K562 (cell line): Measurements from ENCODE around the gene UNC119. TPM values are rescaled to one million over a fixed set of nuclear protein-coding genes. Genes with fewer than 3 reads are reported as not detected.

Experiments
- ATAC-seq: fragments of 200-7000 bp; cut with Tn5 transposase; 3 replicates; pipeline ENCODE4 v1.9.1; 2020; ENCODE audit warnings: moderate library complexity
- BruUV-seq: library from RNA; stranded (reverse); fragments of 400-500 nt; replicated peaks from 2 replicates; lab custom pipeline; 2021; lab: Mats Ljungman, UMichigan
- CTCF ChIA-PET: fragments of 300-600 bp; formaldehyde crosslinking; extraction: SDS; loops from one replicate; lab custom pipeline; 2021; ENCODE audit warnings: low intra/inter-chr PET ratio; lab: Yijun Ruan, JAX
- POLR2A ChIA-PET: fragments of 300-600, 350-650 bp; sonication (Branson Sonifier 250); formaldehyde crosslinking; extraction: SDS; loops from one replicate; lab custom pipeline; 2021; ENCODE audit warnings: antibody characterized with exemption, inconsistent platforms; lab: Yijun Ruan, JAX
- DNase-seq, 4 experiments: peaks; one replicate each; pipeline versions ENCODE4 v3.0.0 to v3.0.0-alpha.2; 2011 to 2018; ENCODE audit warnings: low spot score in 3 of 4, mixed read lengths in 3 of 4; ENCODE audit errors: extremely low read depth in 1 of 4
- FAIRE-seq: peaks from 2 replicates; lab custom pipeline; 2011; peaks lifted over from hg19 to GRCh38; lab: Jason Lieb, UNC
- H2AFZ ChIP-seq: 2 replicates; pipeline ENCODE4 v1.6.0; 2011; ENCODE audit warnings: low read depth, low read length, control low read depth, inconsistent platforms
- H3K27ac ChIP-seq: fragments of 200-600 bp; 3 replicates; pipeline ENCODE4 v1.8.0; 2011; ENCODE audit warnings: low read depth, mild to moderate bottlenecking, control low read depth, inconsistent platforms, low read length, moderate library complexity, mixed read lengths; ENCODE audit errors: extremely low read depth
- H3K27me3 ChIP-seq, 2 experiments: fragments of 300-600 bp in 1 of 2; 2 replicates in 1 of 2; 3 replicates in 1 of 2; pipeline versions ENCODE4 v1.6.0 to v1.8.0; 2011; ENCODE audit warnings: inconsistent platforms in 2 of 2, low read length in 2 of 2, mild to moderate bottlenecking in 1 of 2, mixed read lengths in 1 of 2, moderate library complexity in 1 of 2; ENCODE audit not compliant: control insufficient read depth in 2 of 2, insufficient read depth in 2 of 2
- H3K36me3 ChIP-seq: fragments of 300-600 bp; 3 replicates; pipeline ENCODE4 v1.8.0; 2011; ENCODE audit warnings: mild to moderate bottlenecking, low read length, inconsistent platforms; ENCODE audit not compliant: control insufficient read depth, insufficient read depth
- H3K4me1 ChIP-seq, 2 experiments: fragments of 200-600 bp in 1 of 2; replicated peaks in 1 of 2; 2 replicates in 1 of 2; 3 replicates in 1 of 2; pipeline versions ENCODE4 v1.5.1 to v1.8.0; 2011; ENCODE audit warnings: inconsistent platforms in 2 of 2, low read length in 2 of 2, mild to moderate bottlenecking in 1 of 2, mixed read lengths in 1 of 2, moderate library complexity in 1 of 2; ENCODE audit not compliant: control insufficient read depth in 2 of 2, insufficient read depth in 2 of 2
- H3K4me2 ChIP-seq: 2 replicates; pipeline ENCODE4 v1.6.1; 2011; ENCODE audit warnings: low read length, control low read depth, inconsistent platforms, mixed read lengths; ENCODE audit not compliant: insufficient read depth
- H3K4me3 ChIP-seq: fragments of 200-600 bp; sonication (generic), shearing (Covaris generic); 2 replicates; pipeline ENCODE4 v1.5.1; 2016; ENCODE audit warnings: control low read depth, inconsistent platforms
- H3K79me2 ChIP-seq: fragments of 200-600 bp; 3 replicates; pipeline ENCODE4 v1.8.0; 2011; ENCODE audit warnings: low read length, inconsistent platforms; ENCODE audit not compliant: control insufficient read depth, insufficient read depth
- H3K9ac ChIP-seq, 2 experiments: 2 replicates each; pipeline versions ENCODE4 v1.6.0 to v1.6.1; 2011; ENCODE audit warnings: low read depth in 2 of 2, low read length in 2 of 2, control low read depth in 1 of 2, inconsistent platforms in 1 of 2, mild to moderate bottlenecking in 1 of 2, mixed read lengths in 1 of 2; ENCODE audit not compliant: insufficient read depth in 1 of 2
- H3K9me1 ChIP-seq: one replicate; pipeline ENCODE4 v1.6.0; 2011; ENCODE audit warnings: inconsistent platforms, mild to moderate bottlenecking, low read length, moderate library complexity; ENCODE audit not compliant: control insufficient read depth, insufficient read depth
- H3K9me3 ChIP-seq: replicated peaks from 2 replicates; pipeline ENCODE4 v1.5.1; 2011; ENCODE audit warnings: low read depth, low read length, inconsistent platforms; ENCODE audit not compliant: control insufficient read depth, insufficient read depth
- H4K20me1 ChIP-seq: replicated peaks from 2 replicates; pipeline ENCODE4 v1.6.1; 2011; ENCODE audit warnings: low read length, inconsistent platforms, mixed read lengths; ENCODE audit not compliant: control insufficient read depth, insufficient read depth
- ARHGAP35 ChIP-seq: fragments of 450-650 bp; IDR thresholded peaks from 2 replicates; pipeline ENCODE4 v1.6.1; 2018; ENCODE audit not compliant: partially characterized antibody
- BDP1 ChIP-seq: IDR thresholded peaks from 3 replicates; pipeline ENCODE4 v1.6.1; 2011; ENCODE audit not compliant: insufficient read length, insufficient read depth
- PTBP1 ChIP-seq: fragments of 200-400 bp; formaldehyde crosslinking; IDR thresholded peaks from 2 replicates; pipeline ENCODE4 v1.6.1; 2017; ENCODE audit warnings: low read depth, low read length
- RBFOX2 ChIP-seq: fragments of 200-400 bp; formaldehyde crosslinking; IDR thresholded peaks from 2 replicates; pipeline ENCODE4 v1.6.1; 2017; ENCODE audit warnings: low read depth, mild to moderate bottlenecking, low read length, moderate library complexity
- XRCC5 ChIP-seq: fragments of 200-400 bp; formaldehyde crosslinking; IDR thresholded peaks from 2 replicates; pipeline ENCODE4 v1.6.1; 2017; ENCODE audit warnings: low read depth, mild to moderate bottlenecking, low read length
- ZNF316 ChIP-seq: fragments of 450-650 bp; IDR thresholded peaks from 2 replicates; pipeline ENCODE4 v1.6.1; 2016
- ZNF445 ChIP-seq: fragments of 250-450 bp; sonication (Bioruptor Pico); IDR thresholded peaks from 2 replicates; pipeline ENCODE4 v1.4.0; 2020; ENCODE audit warnings: low read depth, mild to moderate bottlenecking, moderate library complexity
- WGBS: fragments of 100-300 bp; shearing (Covaris generic); methylation state at CpG from one replicate; pipeline ENCODE4 v1.1.6; 2016; ENCODE audit warnings: low coverage, mixed read lengths; ENCODE audit not compliant: insufficient coverage; ENCODE audit errors: missing lambda C conversion rate; 5-methylcytosine and 5-hydroxymethylcytosine counted together
- in situ Hi-C: fragments of 300-500 bp; cut with MboI; formaldehyde crosslinking; loops from 4 replicates; pipeline ENCODE4 v1.15.0; 2018; ENCODE audit warnings: inconsistent platforms, mixed read lengths
- intact Hi-C: fragments of 100-400 bp; cut with micrococcal nuclease; formaldehyde crosslinking; loops from 2 replicates; pipeline ENCODE4 v1.14.2; 2022
- polyA plus RNA-seq, 8 experiments: library from polyadenylated mRNA; depleted of rRNA in 4 of 8; stranded (reverse) in 5 of 8; unstranded in 3 of 8; fragments of >200 nt; fragmentation: Nextera tagmentation in 2 of 8; fragmentation: Illumina TruSeq in 1 of 8; extraction: Ambion mirVana in 2 of 8; extraction: Trizol in 1 of 8; gene quantifications; 2 replicates each; pipeline versions ENCODE4 v1.2.1 to v1.2.3, GENCODE V29; 2011 to 2014; ENCODE audit warnings: inconsistent platforms in 1 of 8, missing spikeins in 1 of 8
- total RNA-seq, 7 experiments: library from RNA; depleted of rRNA in 6 of 7; stranded (reverse); fragments of >200 nt in 6 of 7; fragmentation: Illumina TruSeq in 2 of 7; extraction: Trizol in 2 of 7; gene quantifications; 2 replicates each; pipeline versions ENCODE4 v1.2.1 to v1.2.3, GENCODE V29; 2011 to 2021; ENCODE audit warnings: low replicate concordance in 1 of 7
- TF ChIP-seq, protein P1 (sequence below): sonication (generic); formaldehyde crosslinking; IDR thresholded peaks from 2 replicates; pipeline ENCODE4 v1.9.0; 2022; ENCODE audit warnings: mild to moderate bottlenecking, missing genetic modification reagents

Gene UNC119
- total and polyA plus RNA-seq, 9 of the 15 experiments (the other 6 are each of a cell fraction or from before 2014, with no cell fraction given) = 0.37 to 47.7 (median 16.3) TPM

DNA sequence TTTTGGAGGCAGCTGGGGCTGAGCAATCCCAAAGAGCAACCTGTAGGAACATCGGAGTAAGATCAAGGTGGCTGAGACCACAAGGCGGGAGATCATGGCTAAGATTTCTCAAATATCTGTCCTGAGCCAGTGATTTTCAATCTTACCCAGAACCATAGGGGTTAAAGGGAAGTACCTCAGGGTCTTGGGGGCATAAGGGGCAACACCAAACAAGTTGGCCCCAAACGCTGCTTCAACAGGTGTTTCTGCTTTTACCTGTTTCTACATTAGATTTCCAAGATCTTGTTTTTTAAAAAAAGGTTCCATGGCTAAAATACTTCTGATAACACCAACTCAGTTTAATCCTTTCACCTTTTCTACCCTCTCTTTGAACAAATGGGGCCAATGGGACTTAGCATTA lies 2.6 kb upstream of the UNC119 start:
- H3K9me3 ChIP-seq = no peaks in the 10 kb centered on the region
- no peak overlapping the region for H2AFZ ChIP-seq
- CTCF ChIA-PET = no interaction called here
- intact Hi-C loops (no loop called here), in situ Hi-C loops (no loop called here)
- no peak overlapping the region for H3K27ac ChIP-seq
- no peak overlapping the region for H3K4me2 ChIP-seq
- WGBS = 90% methylated on average over 3 of the region's 3 CpGs
- no peak overlapping the region for H3K4me3 ChIP-seq
- peaks cover 3% of the 10 kb centered on the region; the same call in 2 of the 3 replicates for H3K79me2 ChIP-seq
- POLR2A ChIA-PET = interaction anchor here (0.6 to 1.6 kb wide), 5 partner anchors 9 to 69 kb away, joined by 3 to 6 read pairs (median 3); no protein-coding TSS in a partner anchor
- H3K9ac ChIP-seq = no peak overlapping the region; a peak in 1 of 4 replicates
- DNase-seq (no peak), FAIRE-seq (no peak), ATAC-seq (no peak)
- H4K20me1 ChIP-seq = peaks cover 4% of the 10 kb centered on the region
- H3K36me3 ChIP-seq = peaks cover 70% of the 10 kb centered on the region
- H3K4me1 ChIP-seq = peaks cover 13 to 22% of the 10 kb centered on the region in 2 experiments; a peak in 4 of 5 replicates
- H3K27me3 ChIP-seq = no peaks in the 10 kb centered on the region
- BruUV-seq = no TSS peak
- no peaks in the 10 kb centered on the region for H3K9me1 ChIP-seq
- TF ChIP-seq ARHGAP35 (no peak), PTBP1 (no peak), RBFOX2 (0 out of 2 replicates have a peak, but pooled peaks have one; percentile 3), BDP1 (no peak), ZNF445 (no peak), XRCC5 (no peak), ZNF316 (no peak)
- TF ChIP-seq, protein P1, sequence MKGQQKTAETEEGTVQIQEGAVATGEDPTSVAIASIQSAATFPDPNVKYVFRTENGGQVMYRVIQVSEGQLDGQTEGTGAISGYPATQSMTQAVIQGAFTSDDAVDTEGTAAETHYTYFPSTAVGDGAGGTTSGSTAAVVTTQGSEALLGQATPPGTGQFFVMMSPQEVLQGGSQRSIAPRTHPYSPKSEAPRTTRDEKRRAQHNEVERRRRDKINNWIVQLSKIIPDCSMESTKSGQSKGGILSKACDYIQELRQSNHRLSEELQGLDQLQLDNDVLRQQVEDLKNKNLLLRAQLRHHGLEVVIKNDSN = no peak
